ENCODE data around the gene KLC1. TPM values are rescaled to one million over a fixed set of nuclear protein-coding genes. Genes with fewer than 3 reads are reported as not detected.

KLC1 gene
- total RNA-seq, 3 donors from 2014 or later (not counting 1 experiment from before 2014, with no cell fraction given): 144 to 200 (median 178) TPM

GRCh38 chr14:103627073-103628025 is 1.7 kb upstream of the KLC1 start:
- no peak for DNase-seq
- intact Hi-C loops (cut with micrococcal nuclease): no loop called here

GRCh38 chr14:103628221-103628683 is 759 bp upstream of the KLC1 start:
- peak overlapping the region; percentile 79 to 94 for H3K27ac Mint-ChIP-seq
- no peaks in the 10 kb centered on the region for H3K9me3 Mint-ChIP-seq
- ATAC-seq (peak in 2 of 3 donors; percentile 3 to 38), DNase-seq (peak; percentile 29 to 46)
- H3K36me3 Mint-ChIP-seq: no peaks in the 10 kb centered on the region
- peaks cover 47% of the 10 kb centered on the region for H3K4me1 ChIP-seq (ENCODE audit: control insufficient read depth, insufficient read depth, low read length)
- H3K36me3 ChIP-seq (ENCODE audit: control insufficient read depth, insufficient read depth, low read length): no peaks in the 10 kb centered on the region
- no peaks in the 10 kb centered on the region for H3K9me3 ChIP-seq (ENCODE audit: control insufficient read depth, insufficient read depth, low read length)
- no peak for TF ChIP-seq CTCF (IDR thresholded peaks at IDR 0.05)
- peak overlapping the region; percentile 79 for H3K4me3 ChIP-seq (ENCODE audit: low read length)
- peak overlapping the region; percentile 86 for H3K4me3 Mint-ChIP-seq
- peaks cover 8 to 21% of the 10 kb centered on the region in 2 donors for H3K4me1 Mint-ChIP-seq
- H3K27ac ChIP-seq (ENCODE audit: low read length): peak overlapping the region; percentile 81
- no peaks in the 10 kb centered on the region for H3K27me3 ChIP-seq (ENCODE audit: control insufficient read depth, insufficient read depth, low read length)
- H3K27me3 Mint-ChIP-seq (ENCODE audit: low read depth in 2 of 2): no peaks in the 10 kb centered on the region
- intact Hi-C loops (cut with micrococcal nuclease): no loop called here
- 17% methylated on average over 26 of the region's 31 CpGs for WGBS (ENCODE audit: insufficient coverage)

More at GRCh38 chr14:103627073-103628025, 1.7 kb upstream of the KLC1 start:
- Histone ChIP-seq H3K4me1 (ENCODE audit: control insufficient read depth, insufficient read depth, low read length) (peaks cover 47% of the 10 kb centered on the region), H3K9me3 (ENCODE audit: control insufficient read depth, insufficient read depth, low read length) (no peaks in the 10 kb centered on the region), H3K36me3 (ENCODE audit: control insufficient read depth, insufficient read depth, low read length) (no peaks in the 10 kb centered on the region), H3K4me3 (ENCODE audit: low read length) (no peak overlapping the region), H3K27me3 (ENCODE audit: control insufficient read depth, insufficient read depth, low read length) (no peaks in the 10 kb centered on the region), H3K27ac (ENCODE audit: low read length) (peak overlapping the region; percentile 81)
- Mint-ChIP-seq H3K4me3 (peak overlapping the region; percentile 79), H3K36me3 (no peaks in the 10 kb centered on the region), H3K4me1 (peaks cover 8 to 14% of the 10 kb centered on the region in 2 donors), H3K27ac (peak overlapping the region; percentile 79 to 94), H3K9me3 (no peaks in the 10 kb centered on the region), H3K27me3 (ENCODE audit: low read depth in 2 of 2) (peaks cover 0 to 3% of the 10 kb centered on the region in 2 donors)
- TF ChIP-seq CTCF (IDR thresholded peaks at IDR 0.05): no peak
- ATAC-seq: no peak
- 91% methylated on average over 16 of the region's 16 CpGs for WGBS (ENCODE audit: insufficient coverage)

- Mint-ChIP-seq H3K4me3 (peak overlapping the region; percentile 93), H3K27ac (peak overlapping the region; percentile 79 to 94), H3K9me3 (no peaks in the 10 kb centered on the region), H3K4me1 (peaks cover 14 to 33% of the 10 kb centered on the region in 2 donors), H3K27me3 (ENCODE audit: low read depth in 2 of 2) (no peaks in the 10 kb centered on the region), H3K36me3 (no peaks in the 10 kb centered on the region)
- DNase-seq: peak; percentile 41 to 57
- Histone ChIP-seq H3K4me3 (ENCODE audit: low read length) (peak overlapping the region; percentile 79), H3K27ac (ENCODE audit: low read length) (peak overlapping the region; percentile 67), H3K27me3 (ENCODE audit: control insufficient read depth, insufficient read depth, low read length) (no peaks in the 10 kb centered on the region), H3K36me3 (ENCODE audit: control insufficient read depth, insufficient read depth, low read length) (no peaks in the 10 kb centered on the region), H3K4me1 (ENCODE audit: control insufficient read depth, insufficient read depth, low read length) (peaks cover 37% of the 10 kb centered on the region), H3K9me3 (ENCODE audit: control insufficient read depth, insufficient read depth, low read length) (no peaks in the 10 kb centered on the region)
- ATAC-seq: peak; percentile 37 to 54 (median 46)
- WGBS (ENCODE audit: insufficient coverage): under 1% methylated on average over 71 of the region's 71 CpGs
- intact Hi-C loops (cut with micrococcal nuclease): no loop called here
- no peak for TF ChIP-seq CTCF (IDR thresholded peaks at IDR 0.05)
These were observed 601 bp downstream of the KLC1 start for GRCh38 chr14:103629503-103630121.
